Panc1 (cell line): ENCODE data around the gene CENPT. TPM values are rescaled to one million over a fixed set of nuclear protein-coding genes. Genes with fewer than 3 reads are reported as not detected.

ENCODE experiments used
- ATAC-seq: fragments of 200-7000 bp; cut with Tn5 transposase; 2 replicates; pipeline ENCODE4 v1.9.1; 2020; ENCODE audit warnings: mild to moderate bottlenecking, moderate library complexity
- BruUV-seq: library from RNA; stranded (reverse); fragments of 400-500 nt; replicated peaks from 2 replicates; lab custom pipeline; 2021; lab: Mats Ljungman, UMichigan
- CTCF ChIA-PET: fragments of 300-600 bp; sonication (Branson Sonifier 250); formaldehyde crosslinking; loops from one replicate; lab custom pipeline; 2022; ENCODE audit warnings: antibody characterized with exemption; lab: Charles Lee
- POLR2A ChIA-PET: fragments of 300-600 bp; sonication (Branson Sonifier 250); formaldehyde crosslinking; loops from one replicate; lab custom pipeline; 2022; ENCODE audit warnings: antibody characterized with exemption; lab: Charles Lee
- DNase-seq: peaks from one replicate; pipeline ENCODE4 v3.0.0-alpha.2; 2010; ENCODE audit warnings: low read depth, low spot score
- H3K27ac ChIP-seq: 2 replicates; pipeline ENCODE4 v1.5.1; 2011; ENCODE audit warnings: mild to moderate bottlenecking, low read length, inconsistent platforms
- H3K27me3 ChIP-seq: fragments of 200-500 bp; sonication (Bioruptor generic); 2 replicates; pipeline ENCODE4 v1.6.0; 2014; ENCODE audit warnings: low read length, inconsistent platforms; ENCODE audit not compliant: control insufficient read depth, insufficient read depth
- H3K36me3 ChIP-seq: fragments of 200-500 bp; sonication (Bioruptor generic); 2 replicates; pipeline ENCODE4 v1.5.1; 2014; ENCODE audit warnings: inconsistent platforms, mild to moderate bottlenecking, low read length, moderate library complexity; ENCODE audit not compliant: control insufficient read depth, insufficient read depth
- H3K4me1 ChIP-seq: 2 replicates; pipeline ENCODE4 v1.5.1; 2011; ENCODE audit warnings: inconsistent platforms, mild to moderate bottlenecking, low read length, moderate library complexity; ENCODE audit not compliant: control insufficient read depth, insufficient read depth
- H3K4me3 ChIP-seq, 2 experiments: 2 replicates each; pipeline ENCODE4 v1.5.1; 2011 to 2012; ENCODE audit warnings: low read depth in 2 of 2, low read length in 2 of 2, mild to moderate bottlenecking in 2 of 2, inconsistent platforms in 1 of 2, moderate library complexity in 1 of 2
- H3K9me3 ChIP-seq: fragments of 200-500 bp; sonication (Bioruptor generic); 2 replicates; pipeline ENCODE4 v1.5.1; 2014; ENCODE audit warnings: low read depth, mild to moderate bottlenecking, inconsistent platforms, low read length, moderate library complexity; ENCODE audit not compliant: control insufficient read depth, insufficient read depth
- CTCF ChIP-seq: fragments of 450-650 bp; IDR thresholded peaks from 2 replicates; pipeline ENCODE4 v1.5.1; 2017; ENCODE audit warnings: mild to moderate bottlenecking
- POLR2AphosphoS5 ChIP-seq: IDR thresholded peaks from 2 replicates; pipeline ENCODE4 v1.6.1; 2012; ENCODE audit warnings: mild to moderate bottlenecking, low read depth, low read length, moderate library complexity
- REST ChIP-seq, 2 experiments: IDR thresholded peaks; 2 replicates each; pipeline ENCODE4 v1.6.1; 2011 to 2012; ENCODE audit warnings: low read depth in 2 of 2, control low read depth in 1 of 2, low read length in 1 of 2, mild to moderate bottlenecking in 1 of 2, moderate library complexity in 1 of 2; ENCODE audit not compliant: insufficient read depth in 1 of 2
- SIN3A ChIP-seq: IDR thresholded peaks from 2 replicates; pipeline ENCODE4 v1.6.1; 2012; ENCODE audit warnings: low read depth, mild to moderate bottlenecking, low read length, moderate library complexity, borderline replicate concordance; ENCODE audit not compliant: insufficient read depth
- TCF7L2 ChIP-seq: IDR thresholded peaks from 2 replicates; pipeline ENCODE4 v1.6.1; 2011; ENCODE audit warnings: mild to moderate bottlenecking, low read depth, low read length, inconsistent platforms
- in situ Hi-C: cut with HindIII; loops from 2 replicates; pipeline ENCODE4 v1.10.0; 2016; ENCODE audit warnings: low sequenced_read_pairs, low pct_unique_long_range_greater_than_20kb
- intact Hi-C: fragments of 100-400 bp; cut with micrococcal nuclease; formaldehyde crosslinking; loops from one replicate; pipeline ENCODE4 v1.10.0; 2022; ENCODE audit not compliant: unreplicated experiment
- total RNA-seq: library from RNA; stranded (reverse); gene quantifications from one replicate; pipeline ENCODE4 v1.2.1, GENCODE V29; 2021; ENCODE audit not compliant: unreplicated experiment

Gene CENPT
- total RNA-seq, 1 experiment from 2014 or later: 43.4 TPM

GRCh38 chr16:67885545-67885944 is 38.1 kb upstream of the CENPT start:
- DNase-seq (no peak), ATAC-seq (no peak)
- H3K9me3 ChIP-seq: no peaks in the 10 kb centered on the region
- intact Hi-C loops: no loop called here
- CTCF ChIA-PET: no interaction called here
- POLR2A ChIA-PET: no interaction called here
- H3K27ac ChIP-seq: no peak overlapping the region
- no peak overlapping the region for H3K4me3 ChIP-seq
- H3K36me3 ChIP-seq: no peaks in the 10 kb centered on the region; the same call in 1 of the 2 replicates
- no peaks in the 10 kb centered on the region for H3K4me1 ChIP-seq
- no peaks in the 10 kb centered on the region for H3K27me3 ChIP-seq
- TF ChIP-seq REST (IDR thresholded peaks at IDR 0.05; ENCODE audit: insufficient read depth in 1 of 2, low read depth in 2 of 2, low read length in 1 of 2) (no peak), SIN3A (no peak), CTCF (no peak), POLR2AphosphoS5 (no peak), TCF7L2 (no peak)
- in situ Hi-C loops: no loop called here
- BruUV-seq: no TSS peak

GRCh38 chr16:67884684-67885083 is 37.2 kb upstream of the CENPT start, which contains the start of gene NRN1L:
NRN1L (plus strand) TSS chr16:67884885; CDS start chr16:67884904, 19 bp downstream.
- DNase-seq: no peak

More at GRCh38 chr16:67884684-67885083, 37.2 kb upstream of the CENPT start, which contains the start of gene NRN1L:
- ChIA-PET CTCF (interaction anchor here (0.9 kb wide), 1 partner anchor 51 kb away, joined by 3 read pairs; no protein-coding TSS in a partner anchor), POLR2A (no interaction called here)
- TF ChIP-seq POLR2AphosphoS5 (no peak), SIN3A (no peak), CTCF (no peak)
- no TSS peak for BruUV-seq
- no peaks in the 10 kb centered on the region for H3K27me3 ChIP-seq
- H3K4me1 ChIP-seq: no peaks in the 10 kb centered on the region
- no peak within 1 kb of the TSS for H3K27ac ChIP-seq
- no peak within 1 kb of the TSS for H3K4me3 ChIP-seq
- intact Hi-C loops: no loop called here
- H3K36me3 ChIP-seq: no peaks in the 10 kb centered on the region; the same call in 1 of the 2 replicates
- ATAC-seq: no peak
- H3K9me3 ChIP-seq: no peaks in the 10 kb centered on the region
- in situ Hi-C loops: no loop called here
